B cell (primary cell): ENCODE data around the gene VPS13A.

ENCODE experiments used
- EZH2 ChIP-seq: IDR thresholded peaks from 2 replicates; pipeline ENCODE4 v1.6.1; 2012; ENCODE audit warnings: borderline replicate concordance, low read depth, mild to moderate bottlenecking, moderate library complexity, low read length; ENCODE audit not compliant: insufficient read depth, poor library complexity, severe bottlenecking
- TF ChIP-seq, protein P1 (sequence below): fragments of 200-600 bp; IDR thresholded peaks from one replicate; pipeline ENCODE4 v1.8.0; 2022; ENCODE audit warnings: antibody characterized with exemption, mild to moderate bottlenecking

GRCh38 chr9:77180056-77180455 lies 2.7 kb downstream of the VPS13A start:
- no peak for TF ChIP-seq EZH2
- TF ChIP-seq, protein P1, sequence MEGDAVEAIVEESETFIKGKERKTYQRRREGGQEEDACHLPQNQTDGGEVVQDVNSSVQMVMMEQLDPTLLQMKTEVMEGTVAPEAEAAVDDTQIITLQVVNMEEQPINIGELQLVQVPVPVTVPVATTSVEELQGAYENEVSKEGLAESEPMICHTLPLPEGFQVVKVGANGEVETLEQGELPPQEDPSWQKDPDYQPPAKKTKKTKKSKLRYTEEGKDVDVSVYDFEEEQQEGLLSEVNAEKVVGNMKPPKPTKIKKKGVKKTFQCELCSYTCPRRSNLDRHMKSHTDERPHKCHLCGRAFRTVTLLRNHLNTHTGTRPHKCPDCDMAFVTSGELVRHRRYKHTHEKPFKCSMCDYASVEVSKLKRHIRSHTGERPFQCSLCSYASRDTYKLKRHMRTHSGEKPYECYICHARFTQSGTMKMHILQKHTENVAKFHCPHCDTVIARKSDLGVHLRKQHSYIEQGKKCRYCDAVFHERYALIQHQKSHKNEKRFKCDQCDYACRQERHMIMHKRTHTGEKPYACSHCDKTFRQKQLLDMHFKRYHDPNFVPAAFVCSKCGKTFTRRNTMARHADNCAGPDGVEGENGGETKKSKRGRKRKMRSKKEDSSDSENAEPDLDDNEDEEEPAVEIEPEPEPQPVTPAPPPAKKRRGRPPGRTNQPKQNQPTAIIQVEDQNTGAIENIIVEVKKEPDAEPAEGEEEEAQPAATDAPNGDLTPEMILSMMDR: no peak
